GM12891 (cell line): ENCODE measurements around the gene ZNF646.

Experiments
- POLR2A ChIP-seq: IDR thresholded peaks from 2 replicates; pipeline ENCODE4 v1.6.1; 2011; ENCODE audit warnings: low read depth, low read length, control low read depth
- POLR2AphosphoS5 ChIP-seq: IDR thresholded peaks from 2 replicates; pipeline ENCODE4 v1.6.1; 2011; ENCODE audit warnings: low read depth, low read length, control low read depth
- TAF1 ChIP-seq: IDR thresholded peaks from 2 replicates; pipeline ENCODE4 v1.6.1; 2011; ENCODE audit warnings: low read depth, low read length, control low read depth

- no peak for TF ChIP-seq POLR2AphosphoS5
- no peak for TF ChIP-seq TAF1
- TF ChIP-seq POLR2A, result no peak
Observed at GRCh38 chr16:31105677-31106213, 31.5 kb downstream of the ZNF646 start.
